Measurements from ENCODE around the gene TEAD1. TPM values are rescaled to one million over a fixed set of nuclear protein-coding genes. Genes with fewer than 3 reads are reported as not detected.

Gene TEAD1
- total RNA-seq, 2 experiments from 2014 or later: 0.11 TPM; not detected in 1

GRCh38 chr11:12918667-12919066 is 244.4 kb downstream of the TEAD1 start:
- no peak for TF ChIP-seq CTCF (IDR thresholded peaks at IDR 0.05)
- intact Hi-C loops (cut with DNase I, micrococcal nuclease): no loop called here
- ChIA-PET CTCF (no interaction called here), POLR2A (no interaction called here)
- Mint-ChIP-seq H3K4me1 (ENCODE audit: low read depth) (no peaks in the 10 kb centered on the region), H3K36me3 (ENCODE audit: low read depth) (no peaks in the 10 kb centered on the region), H3K27me3 (peaks cover 29% of the 10 kb centered on the region), H3K4me3 (no peak overlapping the region), H3K9me3 (no peaks in the 10 kb centered on the region), H3K27ac (no peak overlapping the region)
- ATAC-seq (ENCODE audit: poor library complexity) (no peak), DNase-seq (no peak)
- Histone ChIP-seq H3K27ac (ENCODE audit: low read depth in 1 of 2, low read length in 2 of 2) (no peak overlapping the region), H3K4me3 (ENCODE audit: low read length) (no peak overlapping the region), H3K4me1 (ENCODE audit: insufficient read depth, low read length) (no peaks in the 10 kb centered on the region), H3K27me3 (ENCODE audit: control insufficient read depth in 1 of 2, insufficient read depth in 2 of 2, low read length in 2 of 2) (peaks cover 0 to 8% of the 10 kb centered on the region in 2 experiments), H3K36me3 (ENCODE audit: insufficient read depth, low read length) (no peaks in the 10 kb centered on the region), H3K9me3 (ENCODE audit: control insufficient read depth in 1 of 2, insufficient read depth in 1 of 2, low read length in 2 of 2) (no peaks in the 10 kb centered on the region)

GRCh38 chr11:12922418-12922817 is 248.2 kb downstream of the TEAD1 start:
- no peak overlapping the region for H3K4me3 ChIP-seq (ENCODE audit: low read length)
- intact Hi-C loops (cut with DNase I, micrococcal nuclease): no loop called here
- CTCF ChIA-PET: no interaction called here
- no peak overlapping the region for H3K4me3 Mint-ChIP-seq
- DNase-seq: no peak
- no peaks in the 10 kb centered on the region for H3K9me3 Mint-ChIP-seq
- no peaks in the 10 kb centered on the region for H3K4me1 ChIP-seq (ENCODE audit: insufficient read depth, low read length)
- H3K27ac ChIP-seq (ENCODE audit: low read depth in 1 of 2, low read length in 2 of 2): no peak overlapping the region
- no peak overlapping the region for H3K27ac Mint-ChIP-seq
- peaks cover 12% of the 10 kb centered on the region for H3K27me3 Mint-ChIP-seq
- TF ChIP-seq CTCF (IDR thresholded peaks at IDR 0.05): no peak
- ATAC-seq (ENCODE audit: poor library complexity): no peak
- POLR2A ChIA-PET: no interaction called here
- H3K36me3 ChIP-seq (ENCODE audit: insufficient read depth, low read length): no peaks in the 10 kb centered on the region
- H3K36me3 Mint-ChIP-seq (ENCODE audit: low read depth): no peaks in the 10 kb centered on the region
- no peaks in the 10 kb centered on the region for H3K9me3 ChIP-seq (ENCODE audit: control insufficient read depth in 1 of 2, insufficient read depth in 1 of 2, low read length in 2 of 2)
- no peaks in the 10 kb centered on the region for H3K4me1 Mint-ChIP-seq (ENCODE audit: low read depth)
- peaks cover 0 to 2% of the 10 kb centered on the region in 2 experiments for H3K27me3 ChIP-seq (ENCODE audit: control insufficient read depth in 1 of 2, insufficient read depth in 2 of 2, low read length in 2 of 2)

GRCh38 chr11:12922980-12923507 is 248.8 kb downstream of the TEAD1 start:
- DNase-seq (no peak), ATAC-seq (ENCODE audit: poor library complexity) (no peak)
- H3K27ac Mint-ChIP-seq: no peak overlapping the region
- intact Hi-C loops (cut with DNase I, micrococcal nuclease): no loop called here
- no peaks in the 10 kb centered on the region for H3K9me3 Mint-ChIP-seq
- H3K4me3 Mint-ChIP-seq: no peak overlapping the region
- Histone ChIP-seq H3K27me3 (ENCODE audit: control insufficient read depth in 1 of 2, insufficient read depth in 2 of 2, low read length in 2 of 2) (peaks cover 0 to 2% of the 10 kb centered on the region in 2 experiments), H3K4me1 (ENCODE audit: insufficient read depth, low read length) (no peaks in the 10 kb centered on the region), H3K36me3 (ENCODE audit: insufficient read depth, low read length) (no peaks in the 10 kb centered on the region), H3K9me3 (ENCODE audit: control insufficient read depth in 1 of 2, insufficient read depth in 1 of 2, low read length in 2 of 2) (no peaks in the 10 kb centered on the region), H3K27ac (ENCODE audit: low read depth in 1 of 2, low read length in 2 of 2) (no peak overlapping the region), H3K4me3 (ENCODE audit: low read length) (no peak overlapping the region)
- TF ChIP-seq CTCF (IDR thresholded peaks at IDR 0.05): no peak
- POLR2A ChIA-PET: no interaction called here
- H3K4me1 Mint-ChIP-seq (ENCODE audit: low read depth): no peaks in the 10 kb centered on the region
- peaks cover 6% of the 10 kb centered on the region for H3K27me3 Mint-ChIP-seq
- CTCF ChIA-PET: no interaction called here
- H3K36me3 Mint-ChIP-seq (ENCODE audit: low read depth): no peaks in the 10 kb centered on the region
